Right renal pelvis (tissue), 4 donors: ENCODE results near the gene ATP12A. TPM values are rescaled to one million over a fixed set of nuclear protein-coding genes. Genes with fewer than 3 reads are reported as not detected.
A peak's percentile ranks its signal among the peaks of the same experiment; 100 is the strongest.

Source experiments
- DNase-seq, 4 donors: peaks; one replicate each; pipeline ENCODE4 v3.0.0-alpha.2; 2013; ENCODE audit warnings: low read depth in 4 of 4, low spot score in 3 of 4, missing footprints in 1 of 4
- polyA plus RNA-seq, 4 donors: library from polyadenylated mRNA; unstranded; fragments of 120-200 nt; gene quantifications; one replicate each; pipeline ENCODE4 v1.2.1, GENCODE V29; 2013; ENCODE audit not compliant: insufficient read length in 4 of 4

Gene ATP12A
- polyA plus RNA-seq, 4 donors = 9.8 to 29.3 (median 19.9) TPM

DNA sequence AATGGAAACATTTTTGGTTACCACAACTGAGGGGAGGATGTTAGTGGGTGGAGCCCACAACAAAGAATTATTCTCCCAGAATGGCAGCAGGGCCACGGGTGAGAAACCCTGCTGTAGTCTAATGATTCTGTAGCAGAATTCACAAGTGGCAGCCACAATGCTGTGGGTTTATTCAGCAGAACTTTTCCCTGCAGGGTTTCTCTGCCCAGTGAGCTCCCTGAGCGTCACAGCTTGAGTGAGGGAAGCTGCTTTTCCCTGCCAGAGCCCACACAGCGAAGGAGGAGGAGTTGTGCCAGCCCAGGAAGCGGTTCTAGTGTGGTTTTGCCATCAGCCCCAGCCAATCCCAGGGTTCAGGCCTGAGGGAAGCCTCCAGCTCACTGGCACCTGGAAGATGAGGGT, 4.4 kb downstream of the ATP12A start:
- no peak for DNase-seq

DNA sequence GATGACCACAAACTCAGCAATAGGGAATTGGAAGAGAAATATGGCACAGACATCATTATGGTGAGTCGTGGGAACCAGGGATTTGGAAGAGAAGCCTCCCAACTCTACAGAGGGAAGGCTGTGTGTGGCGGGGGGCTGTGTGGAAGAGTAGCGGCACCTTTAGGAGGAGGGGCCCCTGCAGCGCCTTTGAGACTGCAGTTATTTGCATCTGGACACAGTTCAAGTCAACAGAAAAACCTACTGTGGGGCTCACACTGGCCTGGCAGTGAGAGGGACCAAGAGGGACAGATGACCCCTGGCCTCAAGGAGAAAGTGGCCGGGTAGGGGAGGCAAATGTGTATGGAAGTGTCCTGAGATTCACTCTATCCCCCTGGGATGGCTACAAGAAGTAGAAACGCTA, 5.1 kb downstream of the ATP12A start:
- no peak for DNase-seq

- DNase-seq = no peak
These were observed 7.4 kb downstream of the ATP12A start for GRCh38 chr13:24687611-24688010.

- no peak for DNase-seq
These were observed 7.9 kb downstream of the ATP12A start for GRCh38 chr13:24688111-24688510.

DNA sequence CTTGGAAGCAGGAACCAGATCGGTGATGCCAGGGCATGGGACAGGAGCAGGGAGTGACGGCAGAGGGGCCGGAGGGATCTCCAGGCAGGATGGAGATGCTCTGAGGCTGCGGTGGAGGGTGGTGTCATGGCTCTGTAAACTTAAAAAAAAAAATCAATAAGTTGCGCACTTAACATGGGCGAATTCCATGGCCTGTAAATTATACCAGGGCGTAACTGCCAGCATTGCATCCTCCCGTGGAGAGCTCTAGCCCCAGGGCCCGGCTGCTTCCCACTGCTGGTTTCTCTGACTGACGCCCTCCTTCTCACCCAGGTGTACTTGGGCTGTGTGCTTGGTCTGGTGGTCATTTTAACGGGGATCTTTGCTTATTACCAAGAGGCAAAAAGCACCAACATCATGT, 8.7 kb downstream of the ATP12A start:
- no peak for DNase-seq

DNA sequence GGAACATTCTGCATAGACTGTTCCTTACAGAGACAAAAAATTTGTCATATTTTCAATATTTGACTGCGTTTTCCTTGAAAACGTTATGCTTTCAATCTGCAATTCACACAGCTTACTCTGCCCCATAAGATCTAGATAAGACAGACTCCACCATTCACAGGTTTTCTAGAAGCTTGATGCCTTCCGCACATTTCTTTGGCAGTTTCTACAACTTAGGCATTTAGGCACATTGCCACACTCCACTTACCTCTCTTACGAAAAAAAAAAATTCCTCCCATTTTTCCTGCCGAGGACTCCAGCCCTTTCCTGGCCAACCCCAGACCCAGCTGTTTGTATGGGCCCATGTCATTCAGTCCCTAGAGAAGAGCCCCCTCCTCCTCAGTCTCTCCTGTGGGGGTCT, 11.2 kb downstream of the ATP12A start:
- DNase-seq = no peak

GRCh38 chr13:24692561-24692960, 12.4 kb downstream of the ATP12A start:
- no peak for DNase-seq

DNA sequence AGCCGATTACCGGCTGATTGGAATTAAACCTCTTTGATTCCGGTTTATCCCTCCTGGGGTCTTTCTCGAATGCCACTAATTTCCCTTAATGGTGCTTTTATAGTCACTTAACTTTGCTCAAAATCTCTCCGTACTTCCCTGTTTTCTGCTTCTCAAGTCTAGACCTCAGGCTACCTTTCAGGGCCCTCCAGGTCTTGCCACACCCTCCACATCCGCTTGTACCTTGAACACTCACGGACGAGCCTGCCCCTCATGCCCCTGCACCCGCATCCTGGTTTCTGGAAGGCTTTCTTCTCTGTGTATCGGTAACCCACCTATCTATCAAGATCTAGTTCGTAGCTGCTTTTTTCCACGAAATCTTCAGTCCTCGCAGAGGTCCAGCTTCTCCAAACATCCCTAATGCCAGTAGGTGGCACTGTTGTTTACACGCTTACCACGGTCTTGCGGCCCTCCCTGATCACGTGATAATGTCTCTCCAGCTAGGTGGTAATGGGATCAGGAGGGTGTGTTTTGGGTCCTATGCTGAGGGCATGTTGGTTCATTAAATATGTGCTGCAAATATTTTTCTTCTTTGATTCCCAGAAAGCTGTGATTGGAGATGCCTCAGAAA, 13.8 kb downstream of the ATP12A start:
- DNase-seq = peak in 1 of 4 donors; percentile 26

DNA sequence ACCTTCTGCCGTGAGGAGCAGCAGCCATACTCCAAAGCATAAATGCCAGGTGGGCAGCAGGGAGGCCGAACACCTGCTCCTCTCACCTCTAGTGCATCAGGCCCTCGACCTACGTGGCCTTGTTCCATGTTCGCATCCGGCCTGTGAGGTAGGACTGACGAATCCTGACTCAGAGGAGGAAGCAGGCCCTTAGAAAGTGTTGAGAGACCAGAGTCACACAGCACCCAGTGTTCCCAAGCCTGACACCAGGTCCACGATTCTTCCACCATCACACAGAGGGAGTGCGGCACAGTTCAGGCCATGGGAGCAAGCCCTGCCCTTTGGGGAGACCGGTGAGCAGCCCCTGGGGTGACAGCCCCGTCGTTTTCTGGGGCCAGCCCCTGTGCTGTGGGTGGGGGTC, 14.7 kb downstream of the ATP12A start:
- no peak for DNase-seq

DNA sequence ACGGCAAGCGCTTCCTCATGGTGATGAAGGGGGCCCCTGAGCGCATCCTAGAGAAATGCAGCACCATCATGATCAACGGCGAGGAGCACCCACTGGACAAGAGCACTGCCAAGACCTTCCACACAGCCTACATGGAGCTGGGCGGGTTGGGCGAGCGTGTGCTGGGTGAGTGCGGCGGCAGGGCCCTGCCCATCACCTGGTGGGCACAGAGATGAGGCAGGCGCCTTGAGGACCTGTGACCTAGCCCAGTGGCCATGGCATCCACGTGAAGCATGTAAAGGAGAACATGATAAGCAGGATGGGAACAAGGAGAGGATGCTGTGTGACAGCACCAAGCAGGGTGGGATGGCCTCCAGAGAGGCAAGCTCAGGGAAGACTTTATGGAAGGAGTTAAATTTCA, 18.5 kb downstream of the ATP12A start:
- no peak for DNase-seq

DNA sequence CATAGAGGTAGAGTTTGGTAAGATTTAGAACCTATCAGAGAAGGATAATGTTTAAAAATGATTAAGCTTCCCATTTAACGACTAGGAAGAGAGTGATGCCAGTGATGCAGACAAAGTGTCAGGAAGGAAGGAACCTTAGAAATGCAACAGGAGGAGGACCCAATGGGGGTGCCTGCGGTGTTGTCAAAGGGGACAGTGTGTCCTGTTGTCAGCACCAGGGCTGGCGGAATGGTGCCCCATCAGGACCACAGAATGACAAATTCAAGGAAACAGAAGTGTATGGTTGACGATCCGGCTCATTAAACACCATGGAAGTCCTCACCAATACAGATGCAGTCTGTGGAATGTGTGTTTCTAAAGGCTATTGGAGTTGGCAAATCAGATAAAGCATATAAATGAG, 19.3 kb downstream of the ATP12A start:
- DNase-seq = no peak

DNA sequence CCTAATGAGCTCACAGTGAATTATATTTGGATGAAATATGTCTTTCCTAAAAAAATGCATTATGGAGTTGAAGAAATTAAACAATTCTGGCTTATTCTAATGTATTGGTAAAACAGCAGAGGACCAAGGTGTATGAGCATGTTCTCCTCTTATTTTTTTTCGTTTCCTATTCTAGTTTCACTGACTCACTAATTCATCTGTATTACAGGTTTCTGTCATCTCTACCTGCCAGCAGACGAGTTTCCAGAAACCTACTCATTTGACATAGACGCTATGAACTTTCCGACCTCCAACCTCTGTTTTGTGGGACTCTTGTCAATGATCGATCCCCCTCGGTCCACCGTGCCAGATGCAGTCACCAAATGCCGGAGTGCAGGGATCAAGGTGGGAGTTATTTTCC, 20.3 kb downstream of the ATP12A start:
- DNase-seq = no peak

DNA sequence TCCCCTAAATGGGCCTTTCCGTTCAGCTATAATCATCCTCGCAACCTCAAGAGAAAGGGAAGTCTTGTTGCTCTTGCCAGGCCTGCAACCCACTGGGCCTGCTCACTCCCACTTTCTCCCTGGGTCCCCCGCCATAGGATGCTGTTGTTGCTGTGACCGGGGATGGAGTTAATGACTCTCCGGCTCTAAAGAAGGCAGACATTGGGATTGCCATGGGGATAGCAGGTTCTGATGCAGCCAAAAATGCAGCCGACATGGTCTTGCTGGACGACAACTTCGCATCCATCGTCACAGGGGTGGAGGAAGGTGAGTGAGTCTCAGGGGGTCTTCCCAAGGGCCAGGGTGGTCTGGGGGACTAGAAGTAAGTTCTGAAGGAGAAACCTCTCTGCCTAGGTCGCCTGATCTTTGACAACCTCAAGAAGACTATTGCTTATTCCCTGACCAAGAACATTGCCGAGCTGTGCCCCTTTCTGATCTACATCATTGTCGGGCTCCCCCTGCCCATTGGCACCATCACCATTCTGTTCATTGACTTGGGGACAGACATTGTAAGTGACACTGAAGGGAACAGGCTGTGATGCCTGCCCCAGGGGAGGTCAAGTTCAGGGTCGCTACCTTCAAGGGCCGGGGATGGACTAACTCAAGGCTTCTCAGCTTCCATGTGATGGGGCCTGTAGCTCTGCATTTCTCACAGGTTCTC, 26.8 kb downstream of the ATP12A start:
- no peak for DNase-seq

- DNase-seq = no peak
These were observed 29.1 kb downstream of the ATP12A start for GRCh38 chr13:24709186-24709913.

- DNase-seq = no peak
These were observed 32.8 kb downstream of the ATP12A start for GRCh38 chr13:24713022-24713421.

DNA sequence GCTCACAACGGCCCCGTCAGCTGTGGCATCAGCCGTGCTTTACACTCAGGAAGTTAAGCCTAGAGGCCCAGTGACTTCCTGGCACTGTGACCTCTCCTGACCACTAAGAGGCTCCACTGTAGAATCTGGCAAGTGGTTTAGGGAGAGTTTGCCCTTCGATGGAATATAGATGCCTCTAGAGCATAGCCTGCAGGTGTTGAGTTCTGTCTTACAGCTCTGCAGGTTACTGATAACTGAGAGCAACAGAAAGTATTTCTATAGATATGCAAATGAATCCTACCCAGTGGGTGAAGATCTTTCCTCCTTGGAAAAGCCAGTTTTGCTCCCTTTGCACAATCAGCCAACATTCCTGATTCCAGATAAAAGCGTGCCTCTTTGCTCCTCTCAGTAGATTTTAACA, 35.8 kb downstream of the ATP12A start:
- DNase-seq = no peak

DNA sequence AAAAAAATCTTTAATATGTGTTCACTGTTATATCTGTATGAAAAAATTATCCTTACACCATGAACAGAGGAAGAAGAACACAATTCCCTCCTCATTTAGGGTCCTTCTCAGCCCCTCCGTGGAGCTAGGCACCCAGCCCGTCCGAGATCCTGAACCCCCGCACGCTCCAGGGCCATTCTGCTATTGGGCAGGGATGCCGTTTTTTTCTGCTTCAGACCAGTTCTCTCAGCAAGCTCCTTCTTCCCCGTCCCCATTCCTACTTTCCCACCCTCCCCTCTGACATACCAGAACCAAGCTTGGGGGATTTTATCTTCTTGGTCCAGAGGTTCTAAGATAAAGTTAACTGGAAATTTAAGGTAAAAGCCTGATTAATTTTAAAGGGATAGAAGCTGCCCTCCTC, 36.2 kb downstream of the ATP12A start:
- no peak for DNase-seq

- no peak for DNase-seq
These were observed 37.0 kb downstream of the ATP12A start for GRCh38 chr13:24717217-24717616.

DNA sequence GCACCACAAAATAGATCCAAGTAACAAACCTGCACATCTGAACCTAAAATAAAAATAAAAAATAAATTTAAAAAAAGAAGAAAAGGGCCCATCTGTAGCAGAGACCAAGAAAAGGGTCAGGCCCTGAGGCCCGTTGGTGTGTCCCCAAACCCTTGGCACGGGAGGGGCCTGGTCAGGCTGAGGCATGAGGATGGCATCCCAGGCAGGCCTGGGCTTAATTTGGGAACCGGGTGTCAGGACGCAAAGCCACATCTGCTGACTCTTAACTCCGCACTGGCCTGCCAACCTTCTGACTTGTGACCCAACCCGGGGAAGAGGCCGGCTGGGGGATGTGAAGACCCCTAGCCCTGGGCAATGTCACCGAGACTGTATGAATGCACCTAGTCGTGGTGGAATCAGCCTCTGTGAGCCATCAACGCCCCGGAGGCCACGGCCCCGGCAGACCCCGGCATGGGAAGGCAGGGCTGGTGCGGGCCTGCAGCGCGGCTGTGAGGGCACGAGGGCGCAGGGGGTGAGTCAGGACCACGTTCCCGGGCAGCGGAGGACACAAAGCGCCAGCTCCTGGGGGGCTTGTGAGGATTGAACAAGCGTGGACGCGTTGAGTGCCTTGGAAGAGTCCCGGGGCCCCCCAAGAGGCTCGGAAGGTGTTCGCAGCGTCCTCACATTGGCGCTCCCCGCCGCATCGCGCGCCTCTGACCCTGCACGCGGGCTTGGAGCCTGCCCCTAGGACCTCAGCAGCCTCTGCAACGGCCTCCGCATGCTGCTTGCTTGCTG, 38.2 kb downstream of the ATP12A start:
- no peak for DNase-seq

DNA sequence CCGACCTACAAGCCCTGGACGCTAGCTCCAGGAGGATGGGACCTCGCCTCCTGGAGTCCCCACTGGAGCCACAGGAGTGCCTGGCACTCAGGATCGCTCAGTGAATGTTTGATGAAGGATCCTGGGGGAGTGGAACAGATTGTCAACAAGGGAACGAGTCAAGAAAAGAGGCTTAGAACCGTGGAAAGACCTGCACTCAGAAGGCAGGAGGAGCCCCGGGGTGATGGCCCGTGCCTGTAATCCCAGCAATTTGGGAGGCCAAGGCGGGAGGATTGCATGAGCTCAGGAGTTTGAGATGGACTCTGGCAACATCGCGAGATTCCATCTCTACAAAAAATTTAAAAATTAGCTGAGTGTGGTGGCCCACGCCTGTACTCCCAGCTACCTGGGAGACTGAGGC, 38.9 kb downstream of the ATP12A start:
- DNase-seq = no peak

- DNase-seq = no peak
These were observed 43.0 kb downstream of the ATP12A start for GRCh38 chr13:24723206-24723605.
